HG02642 (cell line): Measurements from ENCODE around the gene PXDN.

ENCODE experiments used
- ATAC-seq: cut with Tn5 transposase; IDR thresholded peaks from one replicate; pipeline ENCODE4 v1.9.1; 2021; ENCODE audit warnings: mild to moderate bottlenecking; ENCODE audit not compliant: unreplicated experiment, poor library complexity

PXDN gene

GRCh38 chr2:1591978-1592907 lies 152.1 kb downstream of the PXDN start:
- no peak for ATAC-seq

- ATAC-seq, result no peak
Observed at GRCh38 chr2:1591461-1591770, 152.9 kb downstream of the PXDN start.

- ATAC-seq, result no peak
Observed at GRCh38 chr2:1590596-1591460, 153.5 kb downstream of the PXDN start.

GRCh38 chr2:1588978-1589621 lies 155.2 kb downstream of the PXDN start:
- no peak for ATAC-seq

- no peak for ATAC-seq
Observed at GRCh38 chr2:1588051-1588977, 156.0 kb downstream of the PXDN start.

- no peak for ATAC-seq
Observed at GRCh38 chr2:1586923-1587840, 157.1 kb downstream of the PXDN start.

- no peak for ATAC-seq
Observed at GRCh38 chr2:1586251-1586922, 157.9 kb downstream of the PXDN start.

- ATAC-seq, result no peak
Observed at GRCh38 chr2:1585635-1586034, 158.7 kb downstream of the PXDN start.

GRCh38 chr2:1584691-1585485 lies 159.4 kb downstream of the PXDN start:
- no peak for ATAC-seq

GRCh38 chr2:1584051-1584531 lies 160.2 kb downstream of the PXDN start:
- no peak for ATAC-seq

GRCh38 chr2:1582891-1583341 lies 161.4 kb downstream of the PXDN start:
- ATAC-seq, result no peak

- ATAC-seq, result no peak
Observed at GRCh38 chr2:1581965-1582625, 162.2 kb downstream of the PXDN start.
